GM21360 (cell line): ENCODE results near the gene ACADSB.

Experiments used
- ATAC-seq: cut with Tn5 transposase; IDR thresholded peaks from one replicate; pipeline ENCODE4 v1.9.1; 2021; ENCODE audit warnings: mild to moderate bottlenecking, moderate library complexity; ENCODE audit not compliant: unreplicated experiment

ACADSB gene

GRCh38 chr10:123038782-123039631 is 30.2 kb downstream of the ACADSB start:
- ATAC-seq = no peak

GRCh38 chr10:123039632-123039930 is 30.8 kb downstream of the ACADSB start:
- no peak for ATAC-seq

GRCh38 chr10:123042708-123043408 is 34.1 kb downstream of the ACADSB start:
- ATAC-seq = no peak

GRCh38 chr10:123043409-123043925 is 34.7 kb downstream of the ACADSB start:
- ATAC-seq = peak; percentile 83

- no peak for ATAC-seq
These were observed 35.6 kb downstream of the ACADSB start for GRCh38 chr10:123044391-123044790.

- no peak for ATAC-seq
These were observed 37.3 kb downstream of the ACADSB start for GRCh38 chr10:123045961-123046731.

GRCh38 chr10:123057968-123058367 is 49.2 kb downstream of the ACADSB start:
- ATAC-seq = no peak

- no peak for ATAC-seq
These were observed 53.1 kb downstream of the ACADSB start for GRCh38 chr10:123061865-123062264.

- no peak for ATAC-seq
These were observed 53.9 kb downstream of the ACADSB start for GRCh38 chr10:123062726-123063125.

GRCh38 chr10:123068087-123068853 is 59.5 kb downstream of the ACADSB start:
- ATAC-seq = no peak

GRCh38 chr10:123069246-123069986 is 60.6 kb downstream of the ACADSB start:
- ATAC-seq = no peak

- no peak for ATAC-seq
These were observed 64.4 kb downstream of the ACADSB start for GRCh38 chr10:123073187-123073586.

GRCh38 chr10:123074215-123074614 is 65.4 kb downstream of the ACADSB start:
- no peak for ATAC-seq

GRCh38 chr10:123081896-123082295 is 73.1 kb downstream of the ACADSB start:
- ATAC-seq = no peak

- ATAC-seq = no peak
These were observed 75.0 kb downstream of the ACADSB start for GRCh38 chr10:123083811-123084210.

GRCh38 chr10:123086281-123086680 is 77.5 kb downstream of the ACADSB start:
- ATAC-seq = no peak

- ATAC-seq = no peak
These were observed 78.5 kb downstream of the ACADSB start for GRCh38 chr10:123087348-123087747.

- ATAC-seq = no peak
These were observed 79.0 kb downstream of the ACADSB start for GRCh38 chr10:123087786-123088185.

GRCh38 chr10:123092635-123093414 is 84.0 kb downstream of the ACADSB start:
- no peak for ATAC-seq
